ENCODE measurements around the gene STS.
"Not testable (repeated sequence)": the region's sequence is repeated elsewhere in the genome, so short reads cannot be mapped to it uniquely, and the experiment has no call there.

DNA sequence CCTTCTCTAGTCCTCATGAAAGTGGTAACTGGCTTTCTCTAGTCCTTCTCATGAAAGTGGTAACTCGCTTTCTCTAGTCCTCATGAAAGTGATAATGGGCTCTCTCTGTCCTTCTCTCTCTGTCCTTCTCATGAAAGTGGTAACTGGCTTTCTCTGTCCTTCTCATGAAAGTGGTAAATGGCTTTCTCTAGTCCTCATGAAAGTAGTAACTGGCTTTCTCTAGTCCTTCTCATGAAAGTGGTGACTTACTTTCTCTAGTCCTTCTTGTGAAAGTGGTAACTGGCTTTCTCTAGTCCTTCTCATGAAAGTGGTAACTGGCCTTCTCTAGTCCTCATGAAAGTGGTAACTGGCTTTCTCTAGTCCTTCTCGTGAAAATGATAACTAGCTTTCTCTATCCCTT is 31.3 kb downstream of the STS start:
- not testable (repeated sequence) for TF ChIP-seq CTCF, POLR2A, POLR2AphosphoS5, EP300 (IDR thresholded peaks at IDR 0.05)

Data from upper lobe of left lung (tissue), 4 donors.